Measurements from ENCODE around the gene HMCN1.

Gene HMCN1

DNA sequence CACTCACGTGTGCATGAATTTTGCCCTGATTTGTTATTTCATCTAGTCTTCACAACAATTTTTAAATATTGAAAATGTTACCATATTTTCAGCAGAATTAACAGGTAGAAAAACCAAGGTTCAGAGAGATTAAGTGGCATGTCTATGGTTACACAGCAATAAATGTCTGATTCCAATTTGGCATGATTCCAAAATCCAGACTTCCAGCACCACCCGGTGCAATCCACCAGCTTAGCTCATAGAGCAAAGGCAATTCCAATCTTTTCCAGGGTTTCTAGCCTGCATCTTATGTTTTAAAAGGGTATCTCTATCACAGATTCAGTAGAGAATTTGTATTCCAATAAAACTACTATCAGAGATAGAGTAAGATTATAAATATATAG, 479.0 kb downstream of the HMCN1 start:
- no peak for DNase-seq

DNA sequence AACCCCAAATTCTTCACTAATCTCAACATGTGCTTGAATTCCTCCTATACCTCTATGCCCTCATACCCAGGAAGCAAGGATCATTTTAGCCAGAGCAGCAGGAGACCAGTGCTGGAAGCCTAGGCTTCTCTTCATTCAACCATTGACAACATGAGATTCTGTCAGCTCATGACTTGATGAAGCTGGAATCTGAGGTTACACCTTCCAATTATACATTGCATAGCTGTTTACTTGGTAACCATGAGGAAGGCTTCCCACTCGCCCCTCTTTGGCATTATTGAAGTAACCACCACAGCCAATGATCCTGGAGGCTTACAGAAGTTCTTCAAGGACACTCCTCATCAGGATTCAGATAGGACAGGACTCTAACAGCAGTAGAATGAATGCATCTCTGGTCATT, 480.6 kb downstream of the HMCN1 start:
- no peak for DNase-seq

DNA sequence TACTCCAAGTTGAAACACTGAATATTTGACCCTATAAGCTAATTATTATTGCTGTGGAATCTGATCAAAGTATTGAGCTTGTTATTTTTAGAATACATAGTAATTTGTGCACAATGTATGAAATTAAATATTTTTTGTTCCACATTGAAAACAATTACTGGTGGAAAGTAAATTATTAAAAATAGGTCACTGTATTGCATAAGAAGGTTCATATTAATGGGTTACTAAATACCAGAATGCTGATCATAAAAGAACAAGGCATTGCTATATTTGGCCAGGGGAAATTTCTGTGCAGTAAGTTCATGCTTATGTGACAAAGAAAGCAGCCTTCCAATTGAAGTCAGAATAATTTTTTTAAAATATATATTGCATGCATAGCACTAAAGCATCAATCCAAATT, 481.4 kb downstream of the HMCN1 start:
- DNase-seq: no peak

DNA sequence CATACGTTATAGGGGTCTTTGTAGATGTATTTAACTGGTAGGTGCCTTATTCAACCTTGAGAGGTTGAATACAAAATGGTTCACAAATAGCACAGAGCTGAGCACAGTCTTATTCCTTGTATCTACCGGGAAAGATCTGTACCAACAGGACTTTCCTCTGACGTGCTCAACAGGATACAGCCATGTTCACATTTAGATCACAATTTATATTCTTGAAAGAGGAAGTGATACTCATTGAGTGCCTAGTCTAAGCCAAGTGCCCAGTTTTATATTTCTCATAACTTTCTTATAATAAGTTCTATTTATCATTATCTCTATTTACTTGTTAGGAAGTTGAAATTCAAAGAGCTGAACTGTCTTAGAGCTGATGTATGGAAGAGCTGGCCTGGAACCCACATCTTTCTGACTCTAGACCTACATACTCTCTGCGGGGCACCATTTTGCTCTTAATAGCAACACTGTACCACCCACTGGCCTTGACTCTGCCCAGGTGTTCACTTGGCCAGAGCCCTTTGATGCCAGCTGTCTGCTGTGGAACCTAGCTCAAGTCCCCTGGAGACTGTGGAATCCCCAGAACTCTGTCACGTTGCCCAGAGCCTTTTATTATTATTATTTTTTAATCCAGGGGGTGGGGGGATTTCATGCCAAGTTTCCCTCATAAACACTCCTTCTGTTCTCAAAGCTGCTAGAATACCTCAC, 484.6 kb downstream of the HMCN1 start:
- DNase-seq: no peak

DNA sequence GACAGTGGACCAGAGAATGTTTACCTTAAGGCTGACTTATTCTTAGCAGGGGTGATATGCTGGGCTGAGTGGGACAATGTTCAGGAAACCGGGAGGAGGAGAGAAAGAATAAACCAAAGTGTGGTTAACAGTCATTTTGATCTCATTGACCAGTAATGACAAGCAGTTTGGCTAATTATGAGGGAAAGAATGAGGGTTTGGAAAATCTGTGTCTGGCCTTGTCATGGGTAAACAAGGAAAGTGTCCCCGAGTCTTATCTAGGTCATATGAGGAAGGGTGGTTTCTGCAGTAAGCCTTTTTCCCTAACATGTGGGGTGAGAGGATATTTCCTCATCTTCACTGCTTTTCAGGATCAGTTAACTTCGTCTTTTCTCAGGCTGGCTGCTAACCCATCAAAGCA, 485.9 kb downstream of the HMCN1 start:
- DNase-seq: no peak

DNA sequence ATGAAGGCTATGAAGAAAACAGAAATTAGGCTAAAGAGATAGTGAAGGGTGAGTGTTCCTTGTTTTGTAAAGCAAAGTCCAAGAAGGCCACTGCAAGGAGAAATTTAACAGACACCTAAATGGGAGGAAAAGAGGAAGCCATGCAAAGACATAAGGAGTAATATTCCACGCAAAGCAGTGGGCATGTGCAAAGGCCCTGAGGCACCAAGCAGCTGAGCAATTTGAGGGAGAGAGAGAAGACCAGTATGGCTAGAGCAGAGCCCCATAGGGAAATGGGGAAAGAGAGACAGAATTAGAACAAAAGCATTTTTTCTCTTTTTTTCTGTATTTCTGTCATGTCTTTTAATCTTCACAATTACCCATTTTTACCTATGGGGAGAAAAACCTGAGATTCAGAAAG, 486.7 kb downstream of the HMCN1 start:
- DNase-seq: no peak

- DNase-seq: no peak
These were observed 490.9 kb downstream of the HMCN1 start for GRCh38 chr1:186225096-186225495.

DNA sequence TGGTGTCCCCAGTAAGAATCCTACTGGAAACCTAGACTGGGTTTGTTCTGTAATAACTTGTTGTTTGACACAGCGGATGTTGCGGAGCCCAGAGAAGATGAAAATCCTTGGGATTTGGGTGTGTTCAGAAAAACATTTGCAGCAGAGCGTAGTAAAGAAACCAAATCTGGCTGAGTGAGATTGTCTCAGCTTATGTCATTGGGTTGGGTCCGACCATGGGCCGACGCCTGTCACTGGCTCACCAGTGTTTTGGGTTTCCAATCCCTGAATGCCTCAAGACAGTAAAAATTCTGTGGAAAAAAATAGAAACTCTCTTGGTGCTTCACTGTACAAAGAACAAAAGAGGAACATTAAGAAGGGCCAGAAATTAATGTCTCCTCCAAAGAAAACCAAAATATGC, 494.6 kb downstream of the HMCN1 start:
- DNase-seq: no peak

- DNase-seq: no peak
These were observed 497.8 kb downstream of the HMCN1 start for GRCh38 chr1:186231861-186232436.

DNA sequence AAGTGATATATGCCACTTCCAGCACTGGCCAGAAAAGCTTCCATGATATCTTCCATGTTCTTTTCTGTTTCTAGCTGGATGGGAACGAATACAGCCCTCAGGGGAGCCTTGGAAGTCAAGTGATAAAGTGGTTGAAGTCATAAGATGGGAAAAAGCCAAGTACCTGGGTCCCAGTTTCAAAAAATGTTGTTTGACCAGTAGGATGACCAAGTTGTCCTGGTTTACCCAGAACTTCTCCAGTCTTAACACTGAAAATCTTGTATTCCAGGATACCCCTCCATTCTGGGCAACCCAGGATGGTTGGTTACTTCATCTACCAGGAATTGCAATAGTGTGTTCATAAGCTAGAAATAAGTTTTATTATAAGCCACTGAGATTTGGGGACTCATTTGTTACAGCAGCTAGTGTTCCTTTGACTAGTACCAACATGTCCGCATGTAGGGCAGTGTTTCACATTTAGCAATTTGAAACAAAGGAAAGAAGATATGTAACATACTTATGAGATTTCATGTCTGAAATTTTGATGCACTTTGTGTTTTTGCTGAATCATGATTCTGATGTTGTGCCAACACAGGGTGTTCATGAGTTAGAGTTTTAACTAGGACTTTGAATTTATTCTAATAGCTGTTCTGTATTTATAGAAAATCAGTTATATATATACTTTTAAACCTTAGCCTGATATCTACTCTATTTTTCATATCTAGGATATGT, 500.9 kb downstream of the HMCN1 start:
- DNase-seq: no peak

DNA sequence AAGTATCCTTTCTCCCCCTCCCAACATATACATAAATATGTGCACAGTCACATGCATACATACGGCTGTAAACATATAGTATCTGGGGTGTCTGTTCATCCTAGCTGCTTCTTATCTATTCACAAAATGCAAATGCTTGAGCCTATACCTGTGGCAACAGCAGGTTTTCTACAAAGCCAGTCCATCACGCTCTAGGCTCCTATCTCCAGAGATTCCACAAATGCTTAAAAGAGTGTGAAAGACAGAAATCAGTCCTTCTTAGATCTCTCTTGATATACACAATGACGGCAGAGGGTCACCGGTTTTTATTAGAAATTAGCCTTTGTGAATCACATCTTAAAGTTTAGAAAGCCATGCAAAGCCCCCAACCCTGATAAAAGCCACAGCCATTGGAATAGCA, 501.5 kb downstream of the HMCN1 start:
- no peak for DNase-seq

- DNase-seq: no peak
These were observed 502.7 kb downstream of the HMCN1 start for GRCh38 chr1:186236921-186237320.

- no peak for DNase-seq
These were observed 505.0 kb downstream of the HMCN1 start for GRCh38 chr1:186239171-186239570.

DNA sequence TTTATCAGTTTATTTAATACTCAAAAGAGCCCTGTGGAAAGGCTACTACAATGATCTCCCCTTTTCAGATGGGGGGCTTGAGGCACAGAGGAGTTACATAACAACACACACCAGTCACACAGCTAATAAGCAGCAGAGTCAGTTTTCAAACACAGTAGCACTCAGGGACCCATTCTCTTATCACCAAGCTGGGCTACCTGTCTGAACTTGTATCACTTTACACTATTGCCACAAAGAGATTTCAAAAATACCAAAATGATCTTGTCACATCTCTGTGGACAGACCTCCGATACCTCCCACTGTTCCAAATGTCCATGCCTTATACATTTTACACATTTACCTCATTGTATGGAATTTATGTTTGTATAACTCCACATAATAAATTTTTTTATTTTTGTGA, 506.2 kb downstream of the HMCN1 start:
- no peak for DNase-seq
